Measurements from ENCODE around the gene PSMD13.

DNA sequence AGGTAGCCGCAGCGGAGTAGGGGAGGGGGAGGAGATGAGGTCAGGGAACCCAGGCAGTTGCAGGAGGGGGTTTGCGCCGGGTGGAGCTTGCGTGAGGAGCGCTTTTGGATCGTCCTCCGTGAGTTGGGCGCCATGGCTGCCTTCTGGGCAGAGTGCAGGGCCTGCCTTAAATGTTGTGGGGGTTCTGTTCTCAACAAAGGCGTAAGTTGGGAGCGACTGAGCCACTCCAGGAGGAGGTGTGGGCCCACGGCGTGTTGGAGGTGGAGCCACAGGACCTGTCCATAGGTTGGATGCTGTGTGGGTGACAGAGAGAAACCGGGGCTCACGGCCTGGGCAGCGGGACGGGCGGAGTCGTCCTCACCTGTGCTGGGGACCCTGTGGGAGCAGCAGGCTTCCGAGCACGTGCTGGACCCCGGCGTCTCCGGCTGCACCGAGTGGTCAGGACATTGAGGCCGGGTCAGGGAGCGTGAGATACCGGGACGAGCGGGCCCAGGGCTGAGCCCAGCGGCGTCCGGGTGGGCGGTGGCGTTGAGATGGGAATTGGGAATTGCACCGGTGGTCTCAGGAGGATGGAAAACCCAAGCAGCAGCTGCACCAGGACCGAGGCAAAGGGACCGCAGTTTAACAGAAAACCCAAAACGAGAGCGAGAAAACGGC, 51.2 kb downstream of the PSMD13 start:
- TF ChIP-seq ELF4 (IDR thresholded peaks at IDR 0.05) (no peak), BHLHE40 (IDR thresholded peaks at IDR 0.05; ENCODE audit: borderline replicate concordance) (no peak), FOXM1 (IDR thresholded peaks at IDR 0.05; ENCODE audit: borderline replicate concordance) (no peak)

Data from HEK293T (cell line).